Thoracic aorta (tissue), 2 donors: Measurements from ENCODE around the gene VCAN. TPM values are rescaled to one million over a fixed set of nuclear protein-coding genes. Genes with fewer than 3 reads are reported as not detected.

Source experiments
- ATAC-seq: fragments of 150-250 bp; one replicate; pipeline ENCODE4 v1.8.0; 2017; ENCODE audit warnings: low read depth; ENCODE audit not compliant: insufficient number of reproducible peaks, low FRiP score
- DNase-seq: peaks from one replicate; pipeline ENCODE4 v3.0.0-alpha.2; 2020; ENCODE audit warnings: low spot score
- H3K27ac ChIP-seq, 2 donors: fragments of 200-600 bp; sonication (generic); 1 replicate in 1 of 2; 2 replicates in 1 of 2; pipeline ENCODE4 v1.5.1; 2016; ENCODE audit warnings: mild to moderate bottlenecking in 2 of 2, moderate library complexity in 2 of 2
- H3K27me3 ChIP-seq: fragments of 200-600 bp; sonication (generic); replicated peaks from 2 replicates; pipeline ENCODE4 v1.6.0; 2016; ENCODE audit warnings: mild to moderate bottlenecking; ENCODE audit not compliant: insufficient read depth
- H3K36me3 ChIP-seq: fragments of 200-600 bp; sonication (generic); one replicate; pipeline ENCODE4 v1.5.1; 2016
- H3K4me1 ChIP-seq, 2 donors: fragments of 200-600 bp; sonication (generic); 1 replicate in 1 of 2; 2 replicates in 1 of 2; pipeline versions ENCODE4 v1.5.1 to v1.6.0; 2016; ENCODE audit warnings: low read depth in 2 of 2, mild to moderate bottlenecking in 1 of 2; ENCODE audit not compliant: control insufficient read depth in 1 of 2
- H3K4me3 ChIP-seq: fragments of 200-600 bp; sonication (generic); 2 replicates; pipeline ENCODE4 v1.5.1; 2016; ENCODE audit warnings: mild to moderate bottlenecking
- H3K9me3 ChIP-seq: fragments of 200-600 bp; sonication (generic); 2 replicates; pipeline ENCODE4 v1.5.1; 2016
- CTCF ChIP-seq: fragments of 200-600 bp; sonication (generic); IDR thresholded peaks from one replicate; pipeline ENCODE4 v1.5.1; 2019; ENCODE audit warnings: antibody characterized with exemption
- total RNA-seq, 2 donors: library from RNA; depleted of rRNA; stranded (reverse); fragments of >200 nt; gene quantifications; one replicate each; pipeline versions ENCODE4 v1.1.0 to v1.2.3, GENCODE V29; 2016

The VCAN gene
- total RNA-seq, 2 donors from 2014 or later, result 870 to 1,101 TPM

GRCh38 chr5:83522446-83522845, 50.9 kb downstream of the VCAN start:
- H3K27ac ChIP-seq, result no peak overlapping the region
- H3K4me3 ChIP-seq, result no peak overlapping the region
- no peaks in the 10 kb centered on the region for H3K27me3 ChIP-seq
- ATAC-seq, result no peak
- DNase-seq, result no peak
- H3K36me3 ChIP-seq, result peaks cover 16% of the 10 kb centered on the region
- no peak for TF ChIP-seq CTCF
- no peaks in the 10 kb centered on the region for H3K9me3 ChIP-seq
- H3K4me1 ChIP-seq, result peaks cover 4 to 20% of the 10 kb centered on the region in 2 donors

GRCh38 chr5:83523929-83524328, 52.4 kb downstream of the VCAN start:
- DNase-seq, result no peak
- Histone ChIP-seq H3K9me3 (no peaks in the 10 kb centered on the region), H3K4me1 (peaks cover 0 to 11% of the 10 kb centered on the region in 2 donors), H3K4me3 (peak overlapping the region; percentile 0), H3K27ac (peak overlapping the region in 1 of 2 donors; percentile 46), H3K36me3 (peaks cover 13% of the 10 kb centered on the region), H3K27me3 (no peaks in the 10 kb centered on the region)
- no peak for ATAC-seq
- TF ChIP-seq CTCF, result no peak

- Histone ChIP-seq H3K4me1 (peaks cover 0 to 11% of the 10 kb centered on the region in 2 donors), H3K36me3 (peaks cover 9% of the 10 kb centered on the region), H3K27ac (no peak overlapping the region), H3K27me3 (no peaks in the 10 kb centered on the region), H3K9me3 (no peaks in the 10 kb centered on the region), H3K4me3 (no peak overlapping the region)
- no peak for TF ChIP-seq CTCF
- ATAC-seq (no peak), DNase-seq (no peak)
Observed at GRCh38 chr5:83524345-83524744, 52.8 kb downstream of the VCAN start.

- Histone ChIP-seq H3K4me3 (no peak overlapping the region), H3K27ac (no peak overlapping the region), H3K4me1 (peaks cover 0 to 11% of the 10 kb centered on the region in 2 donors), H3K9me3 (no peaks in the 10 kb centered on the region), H3K27me3 (no peaks in the 10 kb centered on the region), H3K36me3 (peaks cover 3% of the 10 kb centered on the region)
- no peak for TF ChIP-seq CTCF
- ATAC-seq, result no peak
- no peak for DNase-seq
Observed at GRCh38 chr5:83524991-83525390, 53.4 kb downstream of the VCAN start.

- Histone ChIP-seq H3K9me3 (no peaks in the 10 kb centered on the region), H3K27me3 (no peaks in the 10 kb centered on the region), H3K27ac (no peak overlapping the region), H3K4me3 (no peak overlapping the region), H3K36me3 (no peaks in the 10 kb centered on the region), H3K4me1 (peaks cover 4 to 11% of the 10 kb centered on the region in 2 donors)
- no peak for TF ChIP-seq CTCF
- no peak for ATAC-seq
- no peak for DNase-seq
Observed at GRCh38 chr5:83526289-83526688, 54.7 kb downstream of the VCAN start.
